ENCODE data around the gene ANKH.
"Not testable (repeated sequence)": the region's sequence is repeated elsewhere in the genome, so short reads cannot be mapped to it uniquely, and the experiment has no call there.

The ANKH gene

GRCh38 chr5:14882658-14883580 lies 11.3 kb upstream of the ANKH start:
- no peak for DNase-seq

DNA sequence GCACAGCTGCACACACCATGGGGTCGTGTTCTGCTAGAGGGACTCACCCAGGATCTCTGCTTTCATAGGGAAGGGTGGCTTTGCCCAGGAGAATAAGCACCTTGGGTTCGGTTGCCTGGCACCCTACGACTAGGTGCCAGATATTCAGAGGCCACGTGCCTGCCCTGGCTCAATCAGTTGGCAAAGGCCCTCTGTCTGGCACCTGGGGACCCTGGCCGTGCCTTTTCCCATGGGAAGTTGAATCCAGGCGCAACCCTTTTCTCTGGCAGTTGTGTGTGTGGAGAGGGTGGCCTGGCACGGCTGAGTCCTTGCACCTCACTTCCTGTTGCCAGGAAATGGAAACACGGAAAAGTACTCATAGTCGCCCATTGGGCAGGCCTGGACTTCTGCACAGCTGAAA lies 10.2 kb upstream of the ANKH start:
- no peak for DNase-seq

GRCh38 chr5:14880688-14881087 lies 9.1 kb upstream of the ANKH start:
- peak; percentile 62 for DNase-seq

- DNase-seq, result peak; percentile 17
These were observed 8.5 kb upstream of the ANKH start for GRCh38 chr5:14879937-14880589.

- no peak for DNase-seq
These were observed 7.8 kb upstream of the ANKH start for GRCh38 chr5:14879393-14879792.

DNA sequence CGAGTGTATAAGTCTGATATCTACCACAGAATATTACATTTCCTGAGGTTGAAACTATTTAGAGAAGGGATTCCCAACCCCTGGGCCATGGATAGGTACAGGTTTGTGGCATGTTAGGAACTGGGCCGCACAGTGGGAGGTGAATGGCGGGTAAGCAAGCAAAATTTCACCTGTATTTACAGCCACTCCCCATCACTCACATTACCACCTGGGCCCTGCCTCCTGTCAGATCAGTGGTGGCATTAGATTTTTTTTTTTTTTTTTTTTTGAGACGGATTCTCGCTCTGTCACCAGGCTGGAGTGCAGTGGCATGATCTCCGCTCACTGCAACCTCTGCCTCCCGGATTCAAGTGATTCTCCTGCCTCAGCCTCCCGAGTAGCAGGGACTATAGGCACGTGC lies 6.6 kb upstream of the ANKH start:
- not testable (repeated sequence) for DNase-seq

DNA sequence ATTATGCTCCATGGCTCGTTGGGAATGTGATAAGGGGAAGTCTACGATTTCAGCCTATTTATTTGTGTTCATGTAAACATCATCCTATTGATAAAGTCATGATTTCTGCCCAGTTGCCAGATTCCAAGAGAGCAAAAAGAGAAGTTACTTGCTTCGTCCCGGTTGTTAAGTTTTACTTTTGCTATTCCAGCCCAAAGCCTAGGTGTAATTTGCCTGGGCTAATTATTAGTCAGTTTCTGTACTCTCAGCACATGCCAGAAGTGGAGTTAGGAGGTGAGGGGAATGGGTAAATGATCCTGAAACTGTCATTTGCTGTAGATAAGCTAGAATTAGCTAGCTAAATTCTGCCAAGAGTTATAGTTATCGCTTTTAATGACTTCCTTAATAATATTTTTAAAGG lies 4.5 kb upstream of the ANKH start:
- DNase-seq, result no peak

- no peak for DNase-seq
These were observed 2.2 kb upstream of the ANKH start for GRCh38 chr5:14873790-14874189.

DNA sequence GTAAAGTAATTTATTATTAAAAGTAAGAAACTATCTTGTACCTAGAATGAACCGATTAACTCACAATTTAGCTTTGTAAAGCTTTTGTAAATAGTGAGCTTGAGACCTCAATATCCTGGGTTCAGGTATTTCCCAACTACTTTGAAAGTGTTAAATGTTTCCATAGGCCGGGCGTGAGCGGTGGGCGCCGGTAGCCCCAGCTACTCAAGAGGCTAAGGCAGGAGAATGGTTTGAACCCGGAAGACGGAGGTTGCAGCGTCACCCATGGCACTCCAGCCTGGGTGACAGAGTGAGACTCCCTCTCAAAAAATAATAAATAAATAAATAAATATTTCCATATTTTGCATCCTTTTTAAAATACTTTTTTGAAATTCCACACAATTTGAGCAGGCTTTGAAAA lies 1.5 kb upstream of the ANKH start:
- no peak for DNase-seq

DNA sequence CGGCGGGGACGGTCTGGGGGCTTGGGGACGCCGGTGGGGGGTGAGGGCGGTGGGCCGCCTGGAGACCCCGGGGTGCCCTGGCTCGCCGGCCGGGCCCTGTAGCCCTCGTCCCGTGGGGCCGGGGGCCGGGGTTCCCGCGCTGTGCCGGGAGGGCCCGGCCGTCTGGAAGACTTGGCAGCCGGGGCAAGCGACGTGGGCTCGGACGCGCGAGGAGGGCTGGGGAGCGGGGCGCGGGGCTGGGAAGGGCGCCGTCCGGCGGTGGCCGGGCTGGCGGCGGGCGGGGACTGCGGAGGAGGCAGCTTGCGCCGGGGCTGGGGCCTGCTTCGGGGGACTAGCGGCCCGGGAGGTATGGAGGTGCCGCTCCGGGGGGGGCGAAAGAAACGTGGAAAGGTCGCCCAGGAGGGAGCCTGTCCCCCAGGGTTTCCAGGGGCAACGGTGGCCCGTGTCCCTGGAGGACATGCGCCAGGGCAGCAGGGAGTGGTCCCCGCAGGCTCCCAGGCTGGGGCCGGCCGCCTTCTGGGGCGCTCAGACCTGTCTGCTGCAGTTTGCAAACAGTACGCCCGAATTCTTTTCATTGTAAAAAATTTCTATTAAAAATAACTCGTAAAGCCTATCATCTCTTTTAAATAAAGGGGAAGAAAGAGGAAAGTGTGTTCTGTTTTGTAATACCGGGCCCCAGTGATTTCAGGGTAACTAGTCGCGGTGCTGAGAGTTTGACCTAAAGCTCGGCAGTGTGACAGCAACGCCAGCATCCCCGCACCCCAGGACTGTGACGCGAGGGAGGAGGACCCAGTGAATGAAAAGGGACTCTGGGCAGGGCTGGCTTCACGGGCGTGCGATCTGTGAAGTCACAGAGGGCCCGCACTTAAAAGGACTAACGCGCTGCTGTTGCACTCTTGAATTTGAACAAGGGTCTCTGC lies 752 bp upstream of the ANKH start:
- DNase-seq, result peak; percentile 47

DNA sequence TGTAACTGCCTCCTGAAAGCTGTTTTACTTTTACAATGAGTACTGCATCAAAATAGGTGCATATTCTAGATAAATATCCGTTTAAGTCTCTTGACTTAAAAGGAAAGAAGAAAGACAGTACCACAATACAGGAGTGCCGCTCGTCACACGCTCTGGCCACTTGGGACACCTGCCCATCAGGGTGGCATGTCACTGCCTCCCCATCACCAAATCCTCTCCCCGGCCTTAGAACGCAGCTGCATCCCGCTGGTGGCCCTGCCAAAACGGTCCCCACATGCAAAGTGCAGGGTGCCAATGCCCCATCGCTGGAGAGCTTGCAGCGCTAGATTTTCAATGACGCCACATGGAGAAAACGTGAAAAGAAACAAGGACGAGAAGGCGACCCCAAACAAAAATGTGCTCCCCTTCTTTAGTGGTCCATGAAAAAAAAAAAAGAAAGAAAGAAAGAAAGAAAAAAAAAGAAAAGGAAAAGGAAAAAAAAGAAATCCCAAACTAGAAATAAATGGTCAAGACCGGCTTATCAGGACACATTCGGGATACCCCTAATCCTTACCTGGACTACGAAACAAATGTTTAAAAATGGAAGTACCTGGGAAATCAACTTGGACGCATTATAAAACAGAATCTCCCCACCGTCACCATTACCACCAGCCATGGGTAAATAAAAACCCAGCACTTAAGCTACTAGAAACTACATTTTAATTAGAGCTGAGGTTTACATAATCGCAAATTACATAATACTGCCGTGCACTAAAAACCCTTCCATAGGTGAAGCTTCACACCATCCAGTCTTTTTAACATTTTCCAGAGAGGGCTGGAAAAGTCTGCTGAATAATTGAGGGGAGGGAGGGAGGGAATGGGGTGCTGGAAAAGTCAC lies 1.0 kb downstream of the ANKH start:
- DNase-seq, result no peak

- no peak for DNase-seq
These were observed 1.9 kb downstream of the ANKH start for GRCh38 chr5:14869668-14870164.

DNA sequence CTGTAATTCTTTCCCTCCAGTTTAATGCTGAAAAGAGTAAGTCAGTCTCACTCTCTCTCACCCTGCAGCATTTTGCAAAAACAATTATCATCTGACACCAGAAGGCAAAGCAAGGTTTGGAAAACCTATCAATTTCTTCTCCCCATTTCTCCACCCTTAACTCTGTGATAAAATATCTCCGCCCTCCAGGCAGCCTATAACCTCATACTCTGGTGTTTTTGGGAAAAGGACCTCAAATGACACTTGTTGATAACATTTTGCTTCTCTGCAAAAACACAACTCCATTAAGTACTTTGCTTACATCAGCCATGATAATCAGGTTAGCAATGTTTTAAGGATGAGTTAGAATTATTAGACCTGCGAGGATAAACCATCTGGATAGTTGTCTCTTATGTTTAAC lies 2.3 kb downstream of the ANKH start:
- DNase-seq, result no peak

DNA sequence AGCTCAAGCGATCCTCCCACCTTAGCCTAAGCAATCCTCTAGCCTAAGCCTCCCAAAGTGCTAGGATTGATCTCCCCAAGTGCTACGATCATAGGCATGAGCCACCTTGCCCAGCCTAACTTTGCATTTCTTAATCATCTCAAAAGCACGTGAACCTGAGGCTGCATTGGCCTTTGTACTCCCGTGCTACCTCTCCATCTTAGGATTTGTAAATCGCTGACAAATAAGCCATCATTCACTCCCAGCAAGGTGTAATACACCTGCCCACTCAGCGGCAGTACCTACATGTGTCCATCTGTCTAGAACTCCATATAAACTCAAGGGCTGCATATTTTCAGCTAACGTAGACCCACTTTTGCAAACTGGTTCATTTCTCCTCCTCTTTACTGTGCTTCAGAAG lies 2.8 kb downstream of the ANKH start:
- no peak for DNase-seq

- no peak for DNase-seq
These were observed 7.3 kb downstream of the ANKH start for GRCh38 chr5:14864181-14864812.

- no peak for DNase-seq
These were observed 8.5 kb downstream of the ANKH start for GRCh38 chr5:14863105-14863504.

DNA sequence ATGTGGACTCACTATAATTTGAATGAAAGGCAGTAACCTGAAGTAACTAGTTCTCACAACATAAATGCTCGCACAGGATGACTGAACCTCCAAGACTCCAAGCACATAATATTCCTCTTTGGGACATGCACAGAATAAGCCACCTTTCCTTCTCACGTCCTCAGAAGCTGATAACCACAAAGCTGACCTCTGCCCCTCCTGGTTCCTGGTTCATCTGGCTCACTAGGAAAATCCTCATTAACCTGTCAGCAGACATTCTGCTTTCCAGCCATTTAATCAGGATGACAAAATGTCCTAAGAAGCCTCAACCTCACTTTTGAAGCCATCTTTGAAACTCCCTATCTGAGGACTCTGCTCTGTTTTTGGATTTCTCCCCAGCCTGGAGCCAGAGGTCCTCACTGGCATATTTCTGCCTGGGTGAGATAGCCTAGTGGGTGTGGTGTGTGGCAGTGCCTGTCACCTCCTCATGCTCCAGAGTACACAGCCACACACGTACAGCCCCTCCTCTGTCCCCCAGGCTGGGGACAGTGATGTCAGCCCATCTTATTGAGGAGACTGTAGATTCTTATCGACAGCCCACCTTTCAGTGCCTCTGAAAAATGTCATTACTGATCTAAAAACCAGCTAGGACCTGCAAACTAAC lies 10.3 kb downstream of the ANKH start:
- no peak for DNase-seq

GRCh38 chr5:14859980-14860379 lies 11.6 kb downstream of the ANKH start:
- DNase-seq, result no peak

DNA sequence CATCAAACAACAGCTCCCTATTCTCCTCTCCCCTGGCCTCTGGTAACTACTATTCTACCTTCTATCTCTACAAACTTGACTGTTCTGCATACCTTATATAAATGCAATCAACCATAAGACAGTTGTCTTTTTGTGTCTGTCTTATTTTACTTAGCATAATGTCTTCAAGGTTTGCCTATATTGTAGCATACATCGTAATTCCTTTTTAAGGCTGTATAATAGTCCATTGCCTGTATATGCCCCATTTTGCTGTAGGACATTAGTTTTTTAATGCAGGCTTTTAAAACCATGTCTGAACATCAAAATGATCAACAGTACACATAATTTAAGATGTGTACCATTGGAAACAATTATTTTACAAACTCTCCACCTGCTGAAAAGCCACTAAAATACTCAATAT lies 12.4 kb downstream of the ANKH start:
- DNase-seq, result no peak

DNA sequence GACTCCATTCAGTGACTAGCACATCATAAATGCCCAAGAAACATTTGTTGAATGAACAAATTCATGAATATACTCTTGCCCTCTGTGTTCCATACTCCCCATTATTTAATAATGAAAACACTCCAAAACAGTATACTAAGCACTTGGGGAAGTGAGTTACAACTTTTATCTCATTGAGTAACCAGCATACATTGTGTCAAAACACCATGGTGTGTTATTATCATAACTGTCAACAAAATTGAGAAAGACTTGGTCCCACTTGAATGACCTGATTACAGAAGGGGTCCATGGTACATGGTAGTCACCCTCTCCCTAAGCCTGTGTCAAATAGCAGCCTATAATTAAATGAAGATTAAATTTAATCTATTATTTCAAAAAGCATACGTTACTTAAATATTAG lies 16.2 kb downstream of the ANKH start:
- DNase-seq, result no peak

DNA sequence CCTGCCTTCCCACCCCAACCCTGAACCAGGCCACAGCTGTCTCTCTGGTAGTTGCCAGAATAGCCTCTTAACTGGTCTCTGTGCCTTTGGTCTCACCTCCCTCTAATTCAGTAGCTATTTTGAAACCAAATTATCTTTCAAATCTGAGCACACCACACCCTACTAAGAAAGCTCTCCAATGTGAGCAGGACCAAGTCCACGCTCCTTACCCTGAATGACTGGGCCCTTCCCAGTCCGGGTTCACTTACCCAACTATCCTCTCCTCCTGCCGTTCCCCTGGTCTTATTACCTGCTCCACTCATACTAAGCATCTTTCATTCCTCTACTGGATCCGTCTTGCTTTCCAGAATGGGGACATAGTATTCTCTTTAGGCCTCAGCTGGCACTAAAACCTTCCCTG lies 16.8 kb downstream of the ANKH start:
- no peak for DNase-seq
